Measurements from ENCODE around the gene UGT1A10.

UGT1A10 gene

DNA sequence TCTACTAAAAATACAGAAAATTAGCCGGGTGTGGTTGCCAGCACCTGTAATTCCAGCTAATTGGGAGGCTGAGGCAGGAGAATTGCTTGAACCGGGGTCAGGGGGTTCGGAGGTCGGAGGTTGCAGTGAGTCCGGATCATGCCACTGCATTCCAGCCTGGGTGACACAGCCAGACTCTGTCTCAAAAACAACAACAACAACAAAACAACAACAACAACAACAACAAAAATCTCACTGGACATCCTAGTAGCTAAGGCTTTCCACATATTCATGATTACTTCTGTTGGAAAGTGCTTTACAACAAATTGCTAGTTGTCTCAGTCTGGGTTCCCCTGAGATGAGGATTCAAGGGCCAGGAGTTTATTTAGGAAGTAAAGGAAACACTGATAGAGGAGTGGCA is 137.6 kb downstream of the UGT1A10 start:
- no peak for DNase-seq (ENCODE audit: low read depth)

DNA sequence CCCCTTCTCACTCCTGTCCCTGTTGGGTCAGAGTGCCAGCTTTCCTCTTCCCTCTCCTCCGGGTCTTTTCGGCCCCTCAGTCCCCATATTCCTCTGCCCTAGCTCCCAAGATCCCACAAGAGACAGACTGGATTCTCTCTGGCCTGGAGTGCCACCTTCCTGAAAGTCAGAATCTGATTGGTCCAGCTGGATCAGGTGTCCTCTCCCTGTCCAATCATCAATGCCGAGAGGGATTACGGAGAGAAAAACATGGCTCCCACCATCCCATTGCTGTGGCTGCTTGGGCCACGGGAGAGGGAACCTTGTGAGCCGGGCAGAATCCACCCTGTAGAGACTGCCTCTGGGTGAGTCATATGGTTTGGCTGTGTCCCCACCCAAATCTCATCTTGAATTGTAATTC is 139.2 kb downstream of the UGT1A10 start:
- DNase-seq (ENCODE audit: low read depth), result no peak

DNA sequence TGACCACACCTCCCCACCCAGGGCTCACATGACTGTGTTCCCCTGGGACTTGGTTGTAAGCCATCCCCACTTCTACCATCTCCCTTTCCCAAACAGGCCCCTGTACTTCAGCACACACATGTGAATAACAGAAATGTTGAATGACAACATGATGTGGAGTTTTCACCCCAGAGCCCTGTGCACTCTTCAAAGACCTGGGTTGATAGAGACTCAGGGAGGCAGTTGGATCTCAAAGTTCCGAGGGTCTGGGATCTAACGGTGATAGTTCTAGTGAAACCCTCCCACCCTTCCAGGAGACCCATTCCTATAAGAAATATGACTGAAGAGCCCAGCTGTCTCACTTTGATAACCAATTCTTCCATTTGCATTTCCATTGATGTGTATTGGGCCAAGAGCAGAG is 141.8 kb downstream of the UGT1A10 start, which contains the start of gene MROH2A:
Gene MROH2A (plus strand): TSS at position 301 of the 400 bp plus-strand sequence. CDS start 1,029 bp downstream, outside the sequence.
- no peak for DNase-seq (ENCODE audit: low read depth)

DNA sequence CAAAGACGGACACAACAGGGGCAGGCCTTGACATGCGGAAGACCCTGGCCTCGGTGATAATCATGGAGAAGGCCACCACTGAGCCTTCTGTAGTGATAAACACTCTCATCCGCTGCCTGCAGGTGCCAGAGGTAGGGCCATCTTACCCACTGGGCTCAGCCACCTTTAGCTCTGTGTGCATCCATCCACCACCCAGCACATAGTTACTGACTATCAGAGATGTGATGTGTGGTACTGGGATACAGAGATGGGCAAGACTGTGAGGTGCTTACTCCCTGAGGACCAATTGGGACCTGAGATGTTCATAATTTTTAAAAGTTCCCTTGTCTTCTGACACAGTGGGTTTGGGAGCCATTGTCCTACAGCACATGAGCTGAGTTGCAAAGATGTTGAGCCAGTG is 143.5 kb downstream of the UGT1A10 start:
- DNase-seq (ENCODE audit: low read depth), result no peak

DNA sequence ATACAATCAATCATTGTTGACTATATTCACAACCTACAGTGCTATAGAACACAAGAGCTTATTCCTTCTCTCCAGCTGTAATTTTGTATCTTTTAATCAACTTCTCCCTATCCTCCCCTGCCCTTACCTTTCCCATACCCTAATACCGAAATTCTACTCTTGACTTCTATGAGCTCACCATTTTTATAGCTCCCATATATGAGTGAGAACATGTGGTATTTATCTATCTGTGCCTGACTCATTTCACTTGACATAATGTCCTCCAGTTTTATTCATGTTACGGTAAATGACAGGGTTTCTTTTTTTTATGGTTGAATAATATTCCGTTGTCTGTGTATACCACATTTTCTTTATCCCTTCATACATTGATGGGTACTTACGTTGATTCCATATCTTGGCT is 144.5 kb downstream of the UGT1A10 start:
- no peak for DNase-seq (ENCODE audit: low read depth)

DNA sequence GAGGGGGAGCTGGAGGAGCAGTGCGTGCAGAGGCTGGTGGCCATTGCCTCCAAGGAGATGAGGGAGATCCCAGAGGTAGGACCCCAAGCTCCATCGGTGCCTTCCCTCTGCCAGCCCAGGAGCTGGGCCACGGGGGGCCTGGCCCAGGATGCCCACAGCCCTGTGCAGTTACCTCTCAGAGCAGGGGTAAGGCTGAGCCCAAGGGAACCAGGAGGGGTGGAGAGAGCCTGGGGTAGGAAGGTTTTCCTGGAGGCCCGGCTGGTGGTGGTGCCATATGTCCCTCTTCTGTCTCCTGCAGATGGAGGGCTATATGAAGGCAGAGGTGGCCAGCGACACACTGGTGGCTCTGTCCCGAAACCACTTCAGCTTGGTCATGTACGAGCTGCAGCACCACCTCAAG is 153.3 kb downstream of the UGT1A10 start:
- DNase-seq (ENCODE audit: low read depth), result no peak

DNA sequence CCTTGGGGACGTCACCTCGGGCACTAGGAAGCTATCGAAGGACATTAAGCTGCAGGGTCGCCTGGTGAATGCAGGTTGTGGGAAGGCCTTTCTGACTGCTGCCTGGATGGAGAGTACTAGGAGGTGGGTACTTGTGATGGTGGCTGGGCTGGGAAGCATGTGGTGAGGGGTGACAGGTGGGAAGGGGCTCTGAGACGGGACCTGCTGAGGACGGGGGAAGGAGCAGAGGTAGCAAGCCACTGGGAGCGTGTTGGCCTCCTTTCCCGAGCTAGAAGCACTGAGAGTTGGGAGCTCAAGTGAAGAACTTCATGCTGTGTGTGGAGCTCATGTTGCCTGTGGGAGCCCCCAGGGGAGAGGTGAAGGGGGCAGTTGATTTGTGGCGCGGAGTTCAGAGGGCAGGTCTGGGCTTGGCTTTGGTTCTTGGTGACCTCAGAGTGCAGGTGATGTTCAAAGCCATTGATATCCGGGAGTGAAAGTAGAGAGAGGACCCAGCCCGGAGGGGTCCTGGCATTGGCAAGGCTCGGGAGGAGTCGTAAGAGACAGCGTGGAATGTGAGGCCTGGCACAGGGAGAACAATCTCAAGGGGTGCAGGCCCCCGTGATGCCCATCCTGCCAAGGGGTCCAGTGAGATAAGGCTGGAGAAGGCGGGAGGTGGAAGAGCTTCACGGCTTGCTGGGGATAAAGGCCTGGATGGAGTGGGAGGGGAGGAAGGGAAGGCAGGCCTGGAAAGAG is 155.1 kb downstream of the UGT1A10 start:
- no peak for DNase-seq (ENCODE audit: low read depth)

DNA sequence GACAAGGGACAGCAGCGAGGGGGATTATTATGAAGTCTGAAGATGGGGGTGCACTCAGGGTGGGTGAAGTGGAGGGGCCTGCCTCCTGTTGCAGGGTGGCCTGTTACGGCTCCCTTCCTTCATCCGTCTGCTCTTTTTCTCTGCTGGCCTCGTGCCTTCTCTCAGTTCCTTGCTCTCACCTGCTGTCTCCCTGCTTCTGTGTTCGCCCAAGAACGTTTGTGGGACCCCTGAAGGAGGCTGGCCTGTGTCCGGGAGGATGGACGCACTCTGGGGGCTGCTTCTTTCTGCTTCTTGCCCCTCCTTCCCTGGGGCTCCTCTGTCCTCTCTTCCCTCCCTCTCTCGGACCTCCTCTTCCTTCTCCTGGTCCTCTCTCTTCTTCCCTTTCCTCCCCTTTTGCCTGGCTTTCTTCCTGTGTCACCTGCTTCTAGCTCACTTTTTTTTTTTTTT is 155.7 kb downstream of the UGT1A10 start:
- no peak for DNase-seq (ENCODE audit: low read depth)

DNA sequence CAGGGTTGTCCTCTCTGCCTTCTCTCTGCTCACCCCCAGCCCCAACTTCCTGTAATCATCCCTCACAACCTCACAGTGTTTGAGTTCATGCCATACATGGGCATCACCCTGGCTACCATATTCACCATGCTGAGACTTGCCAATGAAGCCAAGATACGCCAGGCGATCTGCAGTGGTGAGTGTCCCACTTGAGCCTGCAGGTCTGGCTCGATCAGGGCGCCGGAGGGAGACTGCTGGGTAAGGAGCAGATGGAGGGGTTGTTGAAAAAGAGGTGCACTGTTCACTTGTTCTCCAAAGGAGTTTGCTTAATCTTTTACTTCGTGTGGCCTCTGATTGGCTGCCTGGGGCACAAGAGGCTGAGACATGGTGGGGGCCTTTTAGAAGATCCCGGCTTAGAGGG is 156.5 kb downstream of the UGT1A10 start:
- DNase-seq (ENCODE audit: low read depth), result no peak

DNA sequence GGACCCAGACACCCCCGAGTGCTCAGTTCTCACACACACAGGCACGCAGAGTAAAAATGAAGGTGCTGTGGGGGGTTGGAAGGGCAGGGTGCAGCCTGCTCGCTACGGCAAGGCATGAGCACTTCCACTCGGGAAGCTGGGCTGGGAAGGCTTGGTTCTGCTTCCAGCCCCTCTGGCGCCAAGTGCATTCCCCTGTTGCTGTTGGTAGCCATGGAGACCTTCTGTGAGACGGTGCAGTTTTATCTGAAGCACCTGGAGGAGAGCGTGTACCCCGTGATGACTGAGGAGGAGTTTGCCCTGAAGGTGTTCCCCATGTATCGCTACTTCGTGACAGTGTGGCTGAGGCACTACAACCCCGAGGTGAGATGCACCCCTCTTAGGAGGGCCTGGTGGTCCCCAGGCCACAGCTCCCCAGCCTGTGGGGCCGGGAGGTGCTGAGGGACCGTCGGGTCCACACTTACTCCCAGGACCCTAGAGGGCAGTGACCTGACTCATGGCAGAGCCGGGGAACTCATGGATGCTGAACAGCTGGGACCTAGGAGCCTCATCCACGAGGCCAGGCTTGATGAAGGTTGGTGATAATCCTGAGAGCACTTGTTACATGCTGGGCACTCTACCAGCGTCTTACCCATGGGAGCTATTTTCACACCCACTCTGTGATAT is 157.3 kb downstream of the UGT1A10 start:
- DNase-seq (ENCODE audit: low read depth), result no peak

DNA sequence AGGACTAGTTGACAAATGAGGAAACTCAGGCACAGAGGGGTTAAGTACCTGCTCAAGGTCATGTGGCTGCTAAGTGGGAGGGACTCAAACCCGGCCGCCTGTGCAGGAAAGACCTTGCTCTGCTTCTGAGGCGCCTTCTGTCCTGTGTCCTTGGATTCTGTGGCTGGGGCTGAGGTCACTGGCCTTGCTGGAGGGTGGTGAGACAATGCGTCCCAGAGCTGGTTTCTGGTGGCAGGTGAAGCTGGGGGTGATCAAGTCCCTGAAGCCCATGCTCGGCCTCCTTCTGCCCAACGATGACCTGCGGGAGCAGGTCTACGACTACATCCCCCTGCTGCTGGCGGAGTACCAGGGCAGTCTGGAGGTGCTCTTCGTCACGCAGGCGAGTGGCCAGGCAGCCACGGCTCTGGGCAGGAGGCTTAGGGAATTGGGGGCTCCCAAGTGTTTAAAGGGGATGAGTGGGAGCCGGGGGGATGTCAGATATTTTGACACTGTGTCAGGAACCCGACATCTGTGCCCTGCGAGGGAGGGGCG is 157.9 kb downstream of the UGT1A10 start:
- DNase-seq (ENCODE audit: low read depth), result no peak

DNA sequence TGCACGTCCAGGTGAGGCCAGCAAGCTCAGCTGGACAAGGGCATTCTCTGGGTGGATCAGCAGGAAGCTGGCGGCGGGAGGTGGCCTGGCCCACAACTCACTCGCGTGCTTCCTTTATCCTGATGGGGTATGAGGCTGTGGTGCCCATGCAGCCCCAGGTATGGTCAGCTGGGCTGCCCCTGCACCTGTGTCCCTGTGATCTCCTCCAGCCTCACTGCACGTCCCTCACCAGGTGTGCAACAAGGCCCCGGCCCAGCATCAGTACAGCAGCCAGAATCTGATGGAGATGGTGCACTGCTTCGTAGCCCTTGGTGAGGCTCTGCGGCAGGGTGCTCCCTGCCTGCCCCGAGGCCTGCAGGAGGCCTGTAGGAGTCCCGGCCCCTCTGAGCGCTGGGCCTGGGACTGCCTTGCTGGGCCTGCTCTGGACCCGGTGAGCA is 159.5 kb downstream of the UGT1A10 start:
- no peak for DNase-seq (ENCODE audit: low read depth)

DNA sequence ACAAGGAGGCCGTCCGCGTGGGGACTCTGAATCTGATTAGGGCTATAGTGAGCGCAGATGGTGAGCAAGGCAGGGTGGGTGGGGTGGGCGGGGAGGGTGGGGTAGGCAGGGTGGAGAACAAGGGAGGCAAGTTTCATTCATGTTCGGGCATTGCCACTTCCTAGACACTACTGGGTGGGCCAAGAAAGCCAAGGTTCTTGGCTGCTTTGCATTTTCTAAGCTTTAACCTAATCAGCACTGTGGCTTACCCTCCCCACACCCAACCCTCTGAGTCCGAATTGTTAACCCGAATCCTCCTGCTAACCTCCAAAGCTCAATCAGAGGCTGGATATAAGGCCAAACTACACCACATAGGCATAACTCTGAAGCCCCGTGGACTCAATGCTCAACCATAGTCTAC is 160.0 kb downstream of the UGT1A10 start:
- no peak for DNase-seq (ENCODE audit: low read depth)

DNA sequence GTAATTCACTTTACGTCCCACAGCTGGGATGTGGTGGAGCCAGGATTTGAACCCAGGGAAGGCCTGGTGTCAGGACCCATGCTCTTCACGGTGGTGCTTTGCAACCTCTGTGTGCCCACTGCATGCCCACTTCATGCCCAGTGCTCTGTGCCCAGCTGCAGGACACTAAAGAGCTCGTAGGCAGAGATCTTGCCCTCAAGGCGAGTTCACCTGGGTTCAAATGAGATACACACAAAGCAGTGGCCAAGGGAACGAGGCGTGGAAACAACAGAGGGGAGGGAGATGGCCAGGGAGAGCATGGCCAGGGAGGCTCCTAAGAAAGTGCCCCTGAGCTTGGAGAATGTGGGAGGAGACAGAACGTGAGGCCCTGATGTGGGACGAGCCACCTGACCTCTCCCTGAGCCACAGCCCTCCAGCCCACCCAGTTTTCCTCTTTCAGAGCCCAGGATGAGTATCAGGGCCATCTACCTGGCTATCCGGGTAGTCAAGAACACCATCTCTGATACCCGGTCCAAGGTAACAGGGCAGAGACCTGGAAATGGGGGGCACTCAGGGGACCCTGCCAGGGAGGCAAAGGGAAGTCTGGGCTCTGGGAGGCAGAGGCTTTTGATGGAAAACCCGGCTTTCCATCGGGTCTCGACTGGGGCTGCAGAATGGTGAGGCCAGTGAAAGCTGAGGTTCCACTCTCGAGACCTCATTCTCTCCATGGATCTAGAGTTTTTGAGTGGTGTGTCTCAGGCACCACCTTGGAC is 162.3 kb downstream of the UGT1A10 start:
- no peak for DNase-seq (ENCODE audit: low read depth)

DNA sequence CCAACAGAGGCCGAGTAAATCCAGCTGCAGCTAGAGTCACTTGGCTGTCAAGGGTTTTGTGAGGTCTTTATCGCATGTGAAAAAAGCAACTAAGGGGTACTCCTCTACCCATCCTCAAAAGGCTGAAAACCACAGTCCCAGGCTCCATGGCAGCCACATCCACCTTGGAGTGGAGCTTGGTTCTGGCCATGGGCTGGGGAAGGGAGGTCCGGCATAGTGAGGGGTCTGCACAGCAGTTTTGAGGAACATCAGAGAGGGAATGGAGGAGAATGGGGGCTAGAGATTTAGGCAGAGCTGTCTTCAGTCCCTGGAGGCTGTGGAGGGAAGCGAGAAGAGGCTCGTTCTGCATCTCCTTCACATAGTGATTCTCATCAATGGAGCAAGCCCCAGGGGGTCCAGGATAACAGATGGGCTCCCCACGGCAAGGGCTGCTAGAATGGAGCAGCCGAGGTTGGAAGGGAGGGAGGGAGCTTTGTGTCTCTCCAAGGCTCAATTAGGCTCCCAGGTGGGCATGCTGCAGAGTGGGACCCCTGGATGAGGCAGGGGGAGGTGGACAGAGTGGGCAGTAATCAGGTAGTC is 162.9 kb downstream of the UGT1A10 start:
- DNase-seq (ENCODE audit: low read depth), result no peak

DNA sequence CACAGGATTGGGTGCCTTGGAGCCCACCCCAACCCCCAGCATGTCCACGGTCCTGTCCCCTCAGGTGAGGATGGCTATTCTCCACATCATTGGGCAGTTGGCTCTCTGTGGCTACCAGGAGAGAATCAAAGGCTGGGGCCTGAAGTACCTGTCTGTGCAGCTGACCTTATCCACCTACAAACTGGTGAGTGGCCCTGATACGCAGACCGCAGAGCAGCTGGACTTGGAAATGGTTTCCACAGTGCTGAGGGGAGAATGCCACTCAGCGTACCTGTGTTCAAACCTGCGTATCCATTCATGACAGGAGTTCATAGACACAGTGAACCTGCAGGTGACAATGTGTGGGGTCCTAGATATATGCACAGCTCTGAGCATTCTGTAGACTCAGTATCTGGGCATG is 163.5 kb downstream of the UGT1A10 start:
- DNase-seq (ENCODE audit: low read depth), result no peak

DNA sequence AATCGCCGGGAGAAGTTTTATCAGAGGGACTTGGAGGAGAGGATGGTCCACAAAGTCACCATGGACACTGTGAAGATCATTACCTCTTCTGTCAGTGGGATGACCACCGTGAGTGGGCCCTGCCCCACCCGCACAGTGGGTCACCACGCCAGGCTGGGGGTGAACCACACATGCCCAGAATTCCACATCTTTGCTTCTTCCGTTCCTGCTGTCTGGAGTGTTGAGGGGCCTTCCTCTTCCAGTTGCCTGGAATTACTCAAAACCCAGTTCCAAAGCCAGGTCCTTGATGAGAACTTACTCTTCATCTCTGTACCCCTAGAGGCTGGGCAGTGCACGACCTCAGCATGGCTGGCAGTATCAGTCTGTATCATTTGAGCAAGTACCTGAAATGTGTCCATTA is 164.0 kb downstream of the UGT1A10 start:
- no peak for DNase-seq (ENCODE audit: low read depth)

DNA sequence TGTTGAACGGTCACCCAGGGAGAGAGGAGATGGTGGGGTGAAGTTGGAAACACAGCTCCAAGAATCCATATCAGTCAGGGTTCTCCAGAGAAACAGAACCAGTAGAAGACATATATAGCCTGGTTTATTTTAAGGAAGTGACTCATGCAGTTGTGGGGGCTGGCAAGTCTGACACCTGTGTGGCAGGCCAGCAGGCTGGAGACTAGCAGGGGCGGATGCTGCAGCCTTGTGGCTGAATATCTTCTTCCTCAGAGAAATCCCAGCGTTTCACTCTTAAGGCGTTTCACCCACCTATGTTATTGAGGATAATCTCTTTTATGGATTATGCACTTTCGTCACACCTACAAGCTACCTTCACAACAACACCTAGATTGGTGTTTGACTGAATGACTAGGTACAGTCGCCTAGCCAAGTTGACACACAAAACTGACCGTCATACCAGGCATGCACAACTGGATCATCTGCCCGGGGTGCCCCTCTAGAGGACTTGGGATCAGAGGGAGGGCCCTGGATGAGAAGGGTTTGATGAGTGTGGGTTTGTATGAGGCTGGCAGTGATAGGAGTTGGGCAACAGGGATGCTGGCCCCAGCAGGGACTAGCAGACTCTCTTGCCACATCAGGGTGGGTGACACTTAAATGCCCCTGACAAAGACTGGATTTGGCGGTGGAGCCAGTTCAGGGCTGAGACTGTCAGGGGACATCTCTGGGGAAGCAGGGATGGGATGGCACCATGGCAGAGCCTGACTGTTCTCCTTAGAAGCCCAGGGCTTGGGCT is 165.3 kb downstream of the UGT1A10 start:
- no peak for DNase-seq (ENCODE audit: low read depth)

DNA sequence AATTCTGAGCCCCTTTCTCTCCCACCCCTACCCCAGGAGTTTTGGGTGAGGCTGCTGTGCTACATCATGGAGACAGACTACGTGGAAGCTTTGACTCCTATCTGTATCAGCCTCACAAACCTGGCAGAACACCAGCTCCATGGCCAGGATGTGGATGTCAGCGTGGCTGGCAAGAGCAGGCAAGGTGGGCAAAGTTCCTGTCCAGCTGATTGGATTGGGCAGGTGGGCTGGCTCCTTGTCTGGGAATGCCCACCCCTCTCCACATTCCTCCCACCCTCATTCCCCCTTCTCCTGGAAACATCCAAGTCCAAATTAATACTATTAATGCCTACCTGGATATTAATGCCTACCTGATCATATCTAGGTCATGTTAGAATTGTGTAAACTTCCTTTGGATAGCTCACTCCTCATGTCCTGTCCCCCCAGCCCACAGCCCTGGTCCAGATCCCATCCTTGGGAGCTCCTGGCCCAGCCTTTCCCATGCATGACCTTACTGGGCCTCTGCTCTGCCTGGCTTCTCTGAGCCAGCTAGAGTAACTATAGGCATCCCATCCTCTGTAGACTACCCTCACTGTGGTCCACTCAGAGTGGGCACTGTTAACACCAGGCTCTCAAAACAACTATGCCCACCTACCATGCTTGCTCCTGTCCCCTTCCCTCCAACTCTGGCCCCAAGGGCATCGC is 166.0 kb downstream of the UGT1A10 start:
- DNase-seq (ENCODE audit: low read depth), result no peak

DNA sequence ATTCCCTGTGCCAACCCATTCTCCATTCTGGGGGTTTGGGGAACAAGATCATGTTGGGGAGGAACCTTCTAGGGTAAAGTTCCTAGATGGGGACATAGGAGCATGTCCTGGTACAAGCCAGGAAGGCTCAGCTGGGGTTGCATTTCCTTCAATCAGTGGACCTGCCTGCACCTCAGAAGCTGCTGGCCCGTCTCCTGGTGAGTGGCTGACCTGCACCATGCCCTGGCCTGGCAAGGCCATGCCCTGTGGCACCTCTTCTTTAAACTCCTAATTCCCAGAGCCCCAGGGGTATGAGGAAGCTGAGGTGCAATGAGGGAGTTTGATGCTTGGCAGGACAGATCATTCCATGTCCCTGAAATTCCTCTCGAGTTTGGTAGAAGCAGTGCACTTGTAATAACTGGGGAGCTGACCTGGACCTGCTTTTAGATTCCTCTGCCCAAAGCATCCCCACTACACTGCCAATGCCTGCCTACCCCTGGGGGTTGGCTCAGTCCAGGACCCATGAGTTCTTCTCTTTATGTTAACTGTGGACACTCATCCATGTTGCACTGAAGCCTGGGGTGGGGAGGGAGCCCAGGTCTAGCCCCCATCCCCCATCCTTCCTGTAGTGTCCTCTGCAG is 167.2 kb downstream of the UGT1A10 start:
- DNase-seq (ENCODE audit: low read depth), result no peak

Measured in fibroblast of the conjunctiva (primary cell).